Activated T-helper 17 cell treated with anti-CD3 and anti-CD28 coated beads, Interleukin-2, amount 50 U/mL, for 72 hours (primary cell): ENCODE results near the gene LILRA5. TPM values are rescaled to one million over a fixed set of nuclear protein-coding genes. Genes with fewer than 3 reads are reported as not detected.
"Not testable (repeated sequence)": the region's sequence is repeated elsewhere in the genome, so short reads cannot be mapped to it uniquely, and the experiment has no call there.

Experiments
- ATAC-seq: fragments of 150-1000 bp; cut with Tn5 transposase; replicated peaks from 2 replicates; pipeline ENCODE4 v1.10.0; 2021; ENCODE audit warnings: mild to moderate bottlenecking, moderate library complexity
- H3K27ac Mint-ChIP-seq: one replicate; pipeline ENCODE4 v1.8.0; 2022; ENCODE audit warnings: mixed read lengths
- H3K27me3 Mint-ChIP-seq: one replicate; pipeline ENCODE4 v1.8.0; 2022; ENCODE audit warnings: mixed read lengths
- H3K36me3 Mint-ChIP-seq: one replicate; pipeline ENCODE4 v1.8.0; 2022; ENCODE audit warnings: low read depth, mild to moderate bottlenecking, mixed read lengths
- H3K4me1 Mint-ChIP-seq: one replicate; pipeline ENCODE4 v1.8.0; 2022; ENCODE audit warnings: mixed read lengths
- H3K4me3 Mint-ChIP-seq: one replicate; pipeline ENCODE4 v1.8.0; 2022; ENCODE audit warnings: mild to moderate bottlenecking, mixed read lengths
- H3K9me3 Mint-ChIP-seq: one replicate; pipeline ENCODE4 v1.8.0; 2022; ENCODE audit warnings: mixed read lengths
- total RNA-seq, 2 donors: library from RNA; stranded (reverse); gene quantifications; one replicate each; pipeline ENCODE4 v1.2.3, GENCODE V29; 2022

Gene LILRA5
- total RNA-seq, 2 donors from 2014 or later = not detected

- Mint-ChIP-seq H3K27ac (no peak overlapping the region), H3K4me3 (no peak overlapping the region), H3K27me3 (peaks cover 28% of the 10 kb centered on the region), H3K4me1 (peaks cover 8% of the 10 kb centered on the region), H3K9me3 (no peaks in the 10 kb centered on the region), H3K36me3 (no peaks in the 10 kb centered on the region)
- ATAC-seq = no peak
These were observed 11.1 kb upstream of the LILRA5 start for GRCh38 chr19:54324071-54324470.

GRCh38 chr19:54322934-54323333 is 10.0 kb upstream of the LILRA5 start:
- not testable (repeated sequence) for H3K4me1 Mint-ChIP-seq, H3K9me3 Mint-ChIP-seq, H3K4me3 Mint-ChIP-seq, H3K36me3 Mint-ChIP-seq, ATAC-seq, H3K27ac Mint-ChIP-seq
- H3K27me3 Mint-ChIP-seq = peaks cover 28% of the 10 kb centered on the region

GRCh38 chr19:54322295-54322694 is 9.3 kb upstream of the LILRA5 start:
- H3K27ac Mint-ChIP-seq, H3K4me1 Mint-ChIP-seq, H3K4me3 Mint-ChIP-seq, ATAC-seq, H3K36me3 Mint-ChIP-seq, H3K9me3 Mint-ChIP-seq: not testable (repeated sequence)
- peaks cover 32% of the 10 kb centered on the region for H3K27me3 Mint-ChIP-seq

GRCh38 chr19:54319892-54320670 is 7.1 kb upstream of the LILRA5 start:
- H3K36me3 Mint-ChIP-seq = no peaks in the 10 kb centered on the region
- no peaks in the 10 kb centered on the region for H3K4me1 Mint-ChIP-seq
- H3K27ac Mint-ChIP-seq = no peak overlapping the region
- H3K27me3 Mint-ChIP-seq = peaks cover 31% of the 10 kb centered on the region
- no peak overlapping the region for H3K4me3 Mint-ChIP-seq
- H3K9me3 Mint-ChIP-seq = no peaks in the 10 kb centered on the region
- ATAC-seq = no peak

- H3K9me3 Mint-ChIP-seq = no peaks in the 10 kb centered on the region
- H3K4me3 Mint-ChIP-seq = no peak overlapping the region
- peaks cover 25% of the 10 kb centered on the region for H3K27me3 Mint-ChIP-seq
- no peak for ATAC-seq
- no peak overlapping the region for H3K27ac Mint-ChIP-seq
- H3K36me3 Mint-ChIP-seq = no peaks in the 10 kb centered on the region
- H3K4me1 Mint-ChIP-seq = no peaks in the 10 kb centered on the region
These were observed 6.1 kb upstream of the LILRA5 start for GRCh38 chr19:54319049-54319448.

GRCh38 chr19:54317965-54318240 is 4.9 kb upstream of the LILRA5 start:
- no peaks in the 10 kb centered on the region for H3K36me3 Mint-ChIP-seq

GRCh38 chr19:54317108-54317964 is 4.4 kb upstream of the LILRA5 start:
- Mint-ChIP-seq H3K9me3 (no peaks in the 10 kb centered on the region), H3K4me3 (no peak overlapping the region), H3K27ac (no peak overlapping the region), H3K27me3 (peaks cover 32% of the 10 kb centered on the region), H3K36me3 (no peaks in the 10 kb centered on the region), H3K4me1 (no peaks in the 10 kb centered on the region)
- no peak for ATAC-seq

More at GRCh38 chr19:54317965-54318240, 4.9 kb upstream of the LILRA5 start:
- no peaks in the 10 kb centered on the region for H3K9me3 Mint-ChIP-seq
- ATAC-seq = no peak
- no peak overlapping the region for H3K4me3 Mint-ChIP-seq
- no peaks in the 10 kb centered on the region for H3K4me1 Mint-ChIP-seq
- H3K27ac Mint-ChIP-seq = no peak overlapping the region
- H3K27me3 Mint-ChIP-seq = peaks cover 29% of the 10 kb centered on the region

GRCh38 chr19:54316746-54317107 is 3.8 kb upstream of the LILRA5 start:
- Mint-ChIP-seq H3K9me3 (no peaks in the 10 kb centered on the region), H3K4me1 (no peaks in the 10 kb centered on the region), H3K36me3 (no peaks in the 10 kb centered on the region), H3K27ac (no peak overlapping the region), H3K4me3 (no peak overlapping the region), H3K27me3 (peaks cover 26% of the 10 kb centered on the region)
- no peak for ATAC-seq

GRCh38 chr19:54315956-54316355 is 3.0 kb upstream of the LILRA5 start:
- Mint-ChIP-seq H3K27ac (no peak overlapping the region), H3K27me3 (peaks cover 23% of the 10 kb centered on the region), H3K36me3 (no peaks in the 10 kb centered on the region), H3K9me3 (no peaks in the 10 kb centered on the region), H3K4me1 (no peaks in the 10 kb centered on the region), H3K4me3 (no peak overlapping the region)
- ATAC-seq = no peak

- no peak overlapping the region for H3K27ac Mint-ChIP-seq
- no peaks in the 10 kb centered on the region for H3K9me3 Mint-ChIP-seq
- no peaks in the 10 kb centered on the region for H3K4me1 Mint-ChIP-seq
- ATAC-seq = no peak
- H3K4me3 Mint-ChIP-seq = no peak overlapping the region
- H3K27me3 Mint-ChIP-seq = peaks cover 17% of the 10 kb centered on the region
- H3K36me3 Mint-ChIP-seq = no peaks in the 10 kb centered on the region
These were observed 955 bp downstream of the LILRA5 start for GRCh38 chr19:54312011-54312410.

GRCh38 chr19:54311486-54311885 is 1.5 kb downstream of the LILRA5 start:
- peaks cover 17% of the 10 kb centered on the region for H3K27me3 Mint-ChIP-seq

GRCh38 chr19:54310543-54310942 is 2.4 kb downstream of the LILRA5 start:
- Mint-ChIP-seq H3K9me3 (no peaks in the 10 kb centered on the region), H3K4me3 (no peak overlapping the region), H3K4me1 (no peaks in the 10 kb centered on the region), H3K36me3 (no peaks in the 10 kb centered on the region), H3K27ac (no peak overlapping the region), H3K27me3 (peaks cover 17% of the 10 kb centered on the region)
- ATAC-seq = no peak

More at GRCh38 chr19:54311486-54311885, 1.5 kb downstream of the LILRA5 start:
- Mint-ChIP-seq H3K4me3 (no peak overlapping the region), H3K4me1 (no peaks in the 10 kb centered on the region), H3K36me3 (no peaks in the 10 kb centered on the region), H3K27ac (no peak overlapping the region), H3K9me3 (no peaks in the 10 kb centered on the region)
- ATAC-seq = no peak

- Mint-ChIP-seq H3K4me1 (peaks cover 4% of the 10 kb centered on the region), H3K27ac (no peak overlapping the region), H3K4me3 (no peak overlapping the region), H3K9me3 (peaks cover 2% of the 10 kb centered on the region), H3K27me3 (peaks cover 17% of the 10 kb centered on the region), H3K36me3 (no peaks in the 10 kb centered on the region)
- no peak for ATAC-seq
These were observed 3.2 kb downstream of the LILRA5 start for GRCh38 chr19:54309811-54310210.

GRCh38 chr19:54307389-54308020 is 5.5 kb downstream of the LILRA5 start:
- Mint-ChIP-seq H3K36me3 (no peaks in the 10 kb centered on the region), H3K4me1 (peaks cover 7% of the 10 kb centered on the region), H3K9me3 (peaks cover 4% of the 10 kb centered on the region), H3K27ac (no peak overlapping the region), H3K4me3 (no peak overlapping the region), H3K27me3 (peaks cover 9% of the 10 kb centered on the region)
- ATAC-seq = no peak

GRCh38 chr19:54305141-54305540 is 7.8 kb downstream of the LILRA5 start:
- H3K27ac Mint-ChIP-seq = peak overlapping the region; percentile 29
- H3K4me3 Mint-ChIP-seq = no peak overlapping the region
- peaks cover 7% of the 10 kb centered on the region for H3K4me1 Mint-ChIP-seq
- no peak for ATAC-seq
- peaks cover 2% of the 10 kb centered on the region for H3K27me3 Mint-ChIP-seq
- no peaks in the 10 kb centered on the region for H3K36me3 Mint-ChIP-seq
- peaks cover 4% of the 10 kb centered on the region for H3K9me3 Mint-ChIP-seq
